Tibial nerve (tissue), 3 donors: ENCODE measurements around the gene TUBB4A.

Source experiments
- POLR2A ChIP-seq, 2 donors: fragments of 450-650 bp; IDR thresholded peaks; one replicate each; pipeline ENCODE4 v1.6.1; 2017; ENCODE audit warnings: antibody characterized with exemption in 2 of 2, mild to moderate bottlenecking in 2 of 2, moderate library complexity in 2 of 2
- TF ChIP-seq, protein P1 (sequence below), 5 experiments: fragments of 200-600 bp in 3 of 5; fragments of 450-650 bp in 2 of 5; sonication (generic) in 3 of 5; IDR thresholded peaks; one replicate each; pipeline ENCODE4 v1.5.1; 2016 to 2019; ENCODE audit warnings: antibody characterized with exemption in 5 of 5, mild to moderate bottlenecking in 3 of 5, moderate library complexity in 2 of 5

DNA sequence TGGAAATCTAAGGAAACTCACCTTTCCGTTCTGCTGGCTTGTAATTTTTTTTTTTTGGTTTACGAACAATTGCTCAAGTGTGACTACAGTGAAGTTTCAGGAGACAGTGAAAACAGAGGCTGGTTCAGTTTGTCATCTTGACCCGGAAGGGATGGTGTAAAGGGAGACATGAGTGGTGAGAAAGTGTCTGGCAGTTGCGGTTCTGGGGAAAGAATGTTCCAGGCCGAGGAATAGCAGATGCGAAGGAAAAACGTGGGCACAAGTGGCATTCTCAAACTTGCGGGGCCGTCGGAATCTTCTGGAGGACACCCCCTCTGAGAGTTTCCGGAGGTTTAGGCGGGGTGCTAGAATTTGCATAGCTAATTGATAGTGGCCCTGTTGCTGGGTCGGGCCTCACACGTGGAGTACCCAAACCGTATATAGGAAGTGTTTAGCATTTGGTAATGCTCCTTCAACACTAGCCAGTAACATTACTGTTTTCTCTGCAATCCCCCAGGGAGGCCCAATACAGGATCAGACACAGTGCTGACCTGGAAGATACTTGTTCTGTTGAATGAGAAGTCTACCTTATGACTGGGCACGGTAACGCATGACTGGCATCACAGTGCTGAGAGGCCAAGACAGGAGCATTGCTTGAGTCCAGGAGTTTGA is 25.9 kb upstream of the TUBB4A start:
- TF ChIP-seq, protein P1, sequence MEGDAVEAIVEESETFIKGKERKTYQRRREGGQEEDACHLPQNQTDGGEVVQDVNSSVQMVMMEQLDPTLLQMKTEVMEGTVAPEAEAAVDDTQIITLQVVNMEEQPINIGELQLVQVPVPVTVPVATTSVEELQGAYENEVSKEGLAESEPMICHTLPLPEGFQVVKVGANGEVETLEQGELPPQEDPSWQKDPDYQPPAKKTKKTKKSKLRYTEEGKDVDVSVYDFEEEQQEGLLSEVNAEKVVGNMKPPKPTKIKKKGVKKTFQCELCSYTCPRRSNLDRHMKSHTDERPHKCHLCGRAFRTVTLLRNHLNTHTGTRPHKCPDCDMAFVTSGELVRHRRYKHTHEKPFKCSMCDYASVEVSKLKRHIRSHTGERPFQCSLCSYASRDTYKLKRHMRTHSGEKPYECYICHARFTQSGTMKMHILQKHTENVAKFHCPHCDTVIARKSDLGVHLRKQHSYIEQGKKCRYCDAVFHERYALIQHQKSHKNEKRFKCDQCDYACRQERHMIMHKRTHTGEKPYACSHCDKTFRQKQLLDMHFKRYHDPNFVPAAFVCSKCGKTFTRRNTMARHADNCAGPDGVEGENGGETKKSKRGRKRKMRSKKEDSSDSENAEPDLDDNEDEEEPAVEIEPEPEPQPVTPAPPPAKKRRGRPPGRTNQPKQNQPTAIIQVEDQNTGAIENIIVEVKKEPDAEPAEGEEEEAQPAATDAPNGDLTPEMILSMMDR (IDR thresholded peaks at IDR 0.05) = no peak
- no peak for TF ChIP-seq POLR2A (IDR thresholded peaks at IDR 0.05)
